HTERT RPE-1 (cell line): ENCODE results near the gene SS18L1.

ENCODE experiments used
- in situ Hi-C: fragments of 300-500 bp; cut with MboI; formaldehyde crosslinking; loops from 4 replicates; pipeline ENCODE4 v1.14.3; 2020; ENCODE audit warnings: low sequenced_read_pairs

The SS18L1 gene

GRCh38 chr20:62222972-62223371 is 79.4 kb downstream of the SS18L1 start:
- in situ Hi-C loops: no loop called here

- in situ Hi-C loops: no loop called here
These were observed 80.0 kb downstream of the SS18L1 start for GRCh38 chr20:62223571-62223970.

- in situ Hi-C loops: no loop called here
These were observed 80.7 kb downstream of the SS18L1 start for GRCh38 chr20:62224113-62224855.

- in situ Hi-C loops: no loop called here
These were observed 81.5 kb downstream of the SS18L1 start for GRCh38 chr20:62225026-62225425.

- in situ Hi-C loops: no loop called here
These were observed 82.5 kb downstream of the SS18L1 start for GRCh38 chr20:62225820-62226635.

GRCh38 chr20:62226707-62227590 is 83.4 kb downstream of the SS18L1 start:
- in situ Hi-C loops: no loop called here

- in situ Hi-C loops: no loop called here
These were observed 84.0 kb downstream of the SS18L1 start for GRCh38 chr20:62227591-62227976.

- in situ Hi-C loops: no loop called here
These were observed 84.7 kb downstream of the SS18L1 start for GRCh38 chr20:62227977-62228958.

GRCh38 chr20:62228982-62229545 is 85.5 kb downstream of the SS18L1 start:
- in situ Hi-C loops: no loop called here

GRCh38 chr20:62229667-62230066 is 86.1 kb downstream of the SS18L1 start:
- in situ Hi-C loops: no loop called here

- in situ Hi-C loops: no loop called here
These were observed 86.7 kb downstream of the SS18L1 start for GRCh38 chr20:62230276-62230675.

- in situ Hi-C loops: no loop called here
These were observed 87.1 kb downstream of the SS18L1 start for GRCh38 chr20:62230696-62231095.

GRCh38 chr20:62231292-62231691 is 87.7 kb downstream of the SS18L1 start:
- in situ Hi-C loops: no loop called here
